GM21825 (cell line): ENCODE measurements around the gene SZT2.
"Not testable (repeated sequence)": the region's sequence is repeated elsewhere in the genome, so short reads cannot be mapped to it uniquely, and the experiment has no call there.

Source experiments
- ATAC-seq: cut with Tn5 transposase; IDR thresholded peaks from one replicate; pipeline ENCODE4 v1.9.1; 2021; ENCODE audit warnings: mild to moderate bottlenecking, moderate library complexity; ENCODE audit not compliant: unreplicated experiment

The SZT2 gene

DNA sequence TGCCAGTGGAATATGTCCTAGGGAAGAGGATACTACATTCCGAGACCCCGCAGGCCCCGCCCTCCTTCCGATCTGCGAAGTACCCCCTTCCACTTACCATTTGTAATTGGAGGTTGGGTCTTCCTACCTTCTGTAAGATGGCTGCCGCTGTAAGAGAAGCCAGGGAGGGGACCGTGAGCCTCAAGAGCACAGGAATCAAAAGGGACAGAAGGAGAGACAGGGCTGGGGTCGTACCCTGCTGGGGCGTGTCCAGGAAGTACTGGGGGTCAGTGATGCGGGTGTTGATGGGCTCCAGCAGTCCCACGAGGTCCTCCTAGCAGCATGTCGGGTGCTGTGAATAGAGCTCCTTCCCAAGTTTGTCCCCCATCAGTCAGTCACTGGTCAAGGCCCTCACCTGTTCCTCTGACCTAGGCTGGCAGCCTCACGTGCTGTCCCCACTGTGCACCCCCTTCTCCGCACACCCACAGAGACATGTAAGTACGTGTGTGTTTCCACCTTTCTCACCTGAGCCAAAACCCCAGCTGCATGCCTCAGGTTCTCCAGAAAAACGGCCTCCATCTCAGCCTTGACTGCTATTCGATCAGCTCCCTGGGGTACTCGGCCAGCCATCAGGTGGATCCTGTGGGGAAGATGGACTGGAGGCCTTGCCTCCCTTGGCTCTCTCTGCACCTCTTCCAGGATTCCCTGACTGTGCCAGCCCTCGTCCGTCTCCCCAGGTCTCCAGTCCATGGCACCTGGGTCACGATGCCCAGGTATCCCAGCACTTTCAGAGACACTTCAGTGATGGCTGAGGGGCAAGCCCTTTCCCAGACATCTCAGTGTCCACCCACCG lies 62.2 kb downstream of the SZT2 start:
- no peak for ATAC-seq

DNA sequence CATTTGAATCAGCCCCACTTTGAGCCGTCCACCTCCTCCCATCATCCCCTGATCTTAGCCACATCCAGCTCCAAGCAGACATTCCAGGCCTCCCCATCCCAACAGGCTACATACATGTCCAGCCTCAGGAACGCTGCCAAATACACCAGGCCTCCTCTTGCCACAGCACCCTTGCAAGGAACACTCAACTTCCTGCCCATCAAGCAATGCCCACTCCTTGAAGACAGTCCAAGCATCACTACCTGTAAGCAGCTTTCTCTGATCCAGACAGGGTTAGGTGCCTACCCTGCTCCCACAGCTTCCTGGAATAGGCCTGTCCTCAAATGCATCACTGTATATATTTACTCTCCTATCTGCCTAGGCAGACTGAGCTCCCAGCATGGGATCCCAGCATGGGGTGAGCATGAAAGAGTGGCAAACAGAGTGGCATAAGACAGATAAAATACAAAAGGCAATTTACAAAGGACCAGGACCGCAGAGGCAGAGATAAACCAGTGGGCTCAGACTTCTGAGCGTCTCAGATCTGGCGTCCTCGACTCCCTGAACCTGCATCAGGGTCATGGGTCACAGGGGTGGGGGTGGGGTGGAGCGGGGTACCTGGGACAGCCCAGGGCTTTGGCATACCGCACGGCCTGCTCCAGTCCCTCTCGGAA lies 63.2 kb downstream of the SZT2 start:
- no peak for ATAC-seq

DNA sequence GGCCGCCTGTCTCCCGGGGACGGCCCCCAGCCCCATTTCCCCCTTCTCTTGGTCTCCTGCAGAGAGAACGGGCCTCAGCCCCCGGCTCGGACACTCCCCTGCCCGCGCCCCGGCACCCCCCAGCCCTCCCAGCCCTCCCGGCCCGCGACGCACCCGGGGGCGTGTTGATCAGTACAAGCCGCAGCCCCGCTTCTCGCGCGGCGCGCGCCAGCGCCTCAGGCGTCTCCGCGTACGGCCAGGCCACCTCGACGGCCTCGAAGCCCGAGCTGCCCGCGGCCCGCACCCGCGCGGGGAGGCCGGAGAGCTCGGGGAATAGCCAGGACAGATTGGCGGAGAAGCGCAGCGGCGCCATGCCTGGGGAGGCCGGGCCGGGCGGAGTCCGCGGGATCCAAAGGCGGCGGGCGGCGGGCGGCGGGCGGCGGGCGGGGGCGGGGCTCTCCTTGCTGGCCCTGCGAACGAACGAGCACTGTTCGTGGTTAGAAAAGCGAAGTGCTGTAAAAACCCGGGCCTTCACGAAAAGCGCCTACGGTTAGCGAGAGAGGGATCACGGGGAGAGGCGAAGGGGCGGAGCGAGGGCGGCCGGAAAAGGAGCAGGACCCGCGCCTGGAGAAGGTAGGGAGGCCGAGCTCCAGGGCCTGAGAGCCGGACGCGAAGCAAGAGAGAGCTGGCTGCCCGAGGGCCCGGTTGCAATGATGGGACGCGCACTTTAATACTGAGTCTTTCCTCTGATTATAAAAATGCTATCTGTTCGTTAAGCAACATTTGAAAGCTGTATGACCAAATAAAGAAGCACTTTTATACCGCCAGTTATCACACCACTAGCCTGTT lies 64.0 kb downstream of the SZT2 start, which contains the start of gene HYI:
HYI (minus strand) TSS at position 490 of the 828 bp plus-strand sequence; CDS start at position 352, 138 bp downstream.
- no peak for ATAC-seq

DNA sequence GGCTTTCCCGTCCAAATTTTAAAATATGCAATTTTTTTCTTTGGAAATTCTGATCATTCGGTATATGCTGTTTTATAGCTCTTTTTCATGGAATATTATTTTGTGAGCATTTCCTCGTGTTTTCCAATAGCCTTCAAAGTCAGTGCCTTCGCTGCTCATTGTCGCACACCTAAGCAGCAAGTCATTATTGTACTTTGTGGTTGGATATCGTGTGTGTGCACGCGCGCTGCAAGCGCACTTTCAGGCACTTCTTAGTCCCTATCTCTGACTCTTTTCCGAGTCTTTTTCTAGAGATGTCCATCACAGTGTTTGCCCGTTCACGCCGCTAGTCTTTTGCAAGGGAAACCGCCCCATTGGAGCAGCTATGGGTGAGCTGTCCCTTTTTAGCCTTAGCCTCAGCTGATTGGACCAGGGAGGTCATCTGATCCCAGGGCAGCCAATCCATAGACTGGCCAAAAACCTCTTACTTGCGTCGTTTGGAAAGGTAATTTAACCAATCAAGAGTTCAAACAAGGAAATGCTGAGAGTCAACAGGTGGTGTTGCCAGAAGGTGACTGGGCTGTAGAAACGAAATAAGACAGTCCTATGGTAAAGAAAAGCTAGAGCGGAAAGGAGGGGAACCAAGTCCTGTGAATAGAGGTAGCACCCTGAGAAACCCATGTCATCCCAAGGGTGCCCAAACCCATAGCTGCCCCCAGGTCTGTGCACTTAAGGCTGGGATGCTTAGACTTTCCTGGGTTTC lies 64.7 kb downstream of the SZT2 start:
- ATAC-seq: peak; percentile 50

DNA sequence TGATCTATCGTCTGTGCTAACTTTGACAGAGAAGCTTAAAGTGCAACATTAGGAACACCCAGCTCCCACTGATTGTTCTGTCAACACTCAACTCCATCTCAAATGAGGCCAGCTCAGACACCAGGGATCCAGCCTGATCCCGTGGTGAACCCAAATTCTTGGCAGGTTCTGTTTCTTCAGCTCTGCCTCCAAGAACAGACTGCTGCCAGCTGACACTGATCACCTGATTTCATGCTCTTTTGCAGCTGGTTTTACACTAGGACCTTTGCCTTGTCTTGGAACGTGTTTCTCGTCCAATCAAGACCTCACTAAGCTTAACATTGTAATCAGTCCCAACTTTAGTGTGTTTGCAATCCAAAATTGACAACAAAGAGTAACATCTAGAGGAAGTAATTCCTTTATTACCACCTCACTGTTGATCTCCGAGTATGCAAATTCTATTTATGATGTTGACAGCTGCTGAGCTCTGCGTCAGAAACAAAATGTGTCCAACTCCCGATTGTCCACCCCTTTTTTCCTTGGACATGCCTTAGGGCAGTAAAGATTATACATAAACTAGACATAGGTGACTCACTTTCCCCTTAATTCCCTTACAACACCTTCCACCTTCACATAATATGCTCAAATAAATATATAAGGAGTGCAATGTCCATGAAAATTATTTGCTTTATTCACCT lies 65.7 kb downstream of the SZT2 start:
- no peak for ATAC-seq

DNA sequence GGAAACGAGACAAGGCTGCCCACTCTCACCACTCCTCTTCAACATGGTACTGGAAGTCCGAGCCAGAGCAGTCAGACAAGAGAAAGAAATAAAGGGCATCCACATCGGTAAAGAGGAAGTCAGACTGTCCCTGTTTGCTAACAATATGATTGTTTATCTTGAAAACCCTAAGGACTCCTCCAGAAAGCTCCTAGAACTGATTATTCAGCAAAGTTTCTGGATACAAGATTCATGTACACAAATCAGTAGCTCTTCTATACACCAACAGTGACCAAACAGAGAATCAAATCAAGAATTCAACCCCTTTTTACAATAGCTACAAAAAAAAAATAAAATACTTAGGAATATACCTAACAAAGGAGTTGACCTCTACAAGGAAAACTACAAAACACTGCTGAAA lies 68.7 kb downstream of the SZT2 start:
- not testable (repeated sequence) for ATAC-seq

DNA sequence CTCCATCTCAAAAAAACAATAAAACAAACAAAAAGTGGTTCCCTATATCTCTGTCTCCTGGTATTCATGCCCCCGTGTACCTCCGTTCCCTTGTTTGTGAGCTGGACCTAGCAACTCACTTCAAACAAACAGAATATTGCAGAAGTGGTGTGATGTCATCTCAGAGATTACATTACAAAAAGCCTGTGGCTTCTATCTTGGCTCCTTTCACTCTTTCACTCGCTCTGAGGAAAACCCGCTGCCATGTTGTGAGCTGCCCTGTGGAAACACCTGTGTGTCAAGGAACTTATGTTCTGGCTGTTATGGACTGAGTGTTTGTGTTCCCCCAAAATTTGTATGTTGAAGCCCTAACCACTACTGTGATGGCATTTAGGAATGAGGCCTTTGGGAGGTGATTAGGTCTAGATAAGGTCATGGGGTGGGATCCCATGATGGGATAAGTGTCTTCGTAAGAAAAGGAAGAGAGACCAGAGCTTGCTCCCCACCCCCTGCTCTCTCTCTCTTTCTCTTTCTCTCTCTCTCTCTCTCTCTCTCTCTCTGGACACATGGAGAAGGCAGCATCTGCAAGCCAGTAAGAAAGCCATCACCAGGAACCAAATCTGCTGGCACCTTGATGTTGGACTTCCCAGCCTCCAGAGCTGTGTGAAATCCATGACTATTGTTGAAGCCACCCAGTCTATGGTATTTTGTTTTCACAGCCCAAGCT lies 71.4 kb downstream of the SZT2 start:
- ATAC-seq: no peak

DNA sequence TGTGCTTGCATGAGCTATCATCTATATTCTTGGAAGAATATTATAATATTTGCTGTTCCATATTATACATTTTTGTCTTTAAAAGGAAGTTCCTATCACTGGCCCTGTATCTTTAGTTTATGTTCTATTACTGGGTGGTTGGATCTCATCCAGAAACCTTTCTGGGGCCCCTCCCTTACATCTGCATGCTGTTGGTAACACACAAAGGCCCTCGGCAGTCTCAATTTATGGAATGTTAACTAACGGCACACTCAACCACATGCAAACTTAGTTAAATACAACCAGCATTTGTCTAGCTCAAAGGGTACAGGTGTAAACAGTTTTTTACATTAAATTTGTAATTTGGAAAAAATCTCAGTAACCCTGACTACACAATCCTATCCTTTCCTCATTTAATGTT lies 73.8 kb downstream of the SZT2 start:
- ATAC-seq: no peak

DNA sequence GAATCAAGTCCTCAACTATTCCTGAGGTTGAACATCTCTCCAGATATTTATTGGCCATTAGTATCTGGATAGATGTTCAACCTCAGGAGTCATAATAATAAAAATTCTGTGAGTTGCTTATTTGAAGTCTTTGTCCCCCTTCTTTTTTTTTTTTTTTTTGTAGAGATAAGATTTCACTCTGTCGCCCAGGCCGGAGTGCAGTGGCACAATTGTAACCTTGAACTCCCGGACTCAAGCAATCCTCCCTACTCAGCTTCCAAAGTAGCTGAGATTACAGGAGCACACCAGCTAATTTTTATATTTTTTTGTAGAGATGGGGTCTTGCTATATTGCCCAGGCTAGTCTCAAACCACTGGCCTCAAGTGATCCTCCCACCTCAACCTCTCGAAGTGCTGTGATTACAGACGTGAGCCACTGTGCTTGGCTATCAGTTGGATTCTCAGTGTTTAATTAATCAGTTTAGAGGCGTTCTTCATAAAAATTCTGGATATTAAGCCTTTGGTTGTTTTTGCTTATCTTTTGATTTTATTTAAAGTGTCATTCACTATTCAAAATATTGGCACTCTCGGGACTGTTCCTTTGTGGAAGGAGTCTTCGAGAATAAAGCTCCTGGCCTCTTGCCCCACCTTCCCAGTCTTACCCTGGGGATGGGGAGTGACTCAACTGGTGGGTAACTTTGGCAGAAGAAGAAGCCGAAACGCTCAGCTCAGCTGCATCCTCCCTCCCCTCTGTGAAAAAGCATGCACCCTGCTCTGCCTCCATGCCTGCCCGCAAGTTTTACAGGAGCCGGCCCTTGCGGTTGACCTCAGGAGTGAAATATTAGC lies 75.2 kb downstream of the SZT2 start:
- ATAC-seq: no peak

DNA sequence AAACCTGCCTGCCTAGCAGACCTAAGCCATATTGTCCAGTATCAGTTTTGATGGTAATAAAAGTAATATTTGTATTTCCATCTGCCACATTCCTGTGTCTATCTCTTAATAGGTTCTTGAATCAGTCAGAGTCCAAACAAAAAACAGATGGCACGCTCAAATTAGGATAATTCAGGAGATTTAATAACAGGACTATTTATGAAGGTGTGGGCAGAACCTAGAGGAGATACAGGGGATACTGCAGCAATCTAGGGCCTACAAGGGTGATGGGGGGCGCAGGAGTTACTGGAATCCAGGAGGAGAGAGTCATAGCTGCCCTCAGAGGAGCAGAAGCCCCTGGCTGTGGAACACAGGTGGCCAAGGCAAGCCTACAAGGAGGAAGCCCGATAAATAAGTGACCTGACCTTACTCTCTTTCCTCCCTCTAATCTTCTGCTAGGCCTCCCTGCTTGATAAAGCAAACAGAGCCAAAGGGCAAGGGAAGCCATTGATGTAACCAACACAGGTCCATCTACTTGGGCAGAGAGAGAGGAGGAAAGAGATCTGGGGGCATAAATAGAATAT lies 75.9 kb downstream of the SZT2 start:
- no peak for ATAC-seq

DNA sequence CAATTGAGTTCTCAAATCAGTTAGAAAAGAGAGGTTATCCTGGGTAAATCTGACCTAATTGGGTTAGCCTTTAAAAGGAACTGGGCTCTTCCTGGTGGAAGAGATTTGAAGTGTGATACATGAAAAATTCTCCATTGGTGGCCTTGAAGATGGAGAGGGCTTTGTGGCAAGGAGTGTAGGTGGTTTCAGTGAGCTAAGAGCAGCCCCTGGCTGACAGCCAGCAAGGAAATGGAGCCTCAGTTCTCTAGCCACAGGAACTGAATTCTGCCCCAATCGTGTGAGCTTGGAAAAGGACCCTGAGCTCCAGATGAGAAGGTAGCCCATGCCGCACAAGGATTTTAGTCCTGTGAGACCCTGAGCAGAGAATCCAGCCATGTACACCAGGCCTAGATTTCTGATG lies 76.7 kb downstream of the SZT2 start:
- no peak for ATAC-seq

DNA sequence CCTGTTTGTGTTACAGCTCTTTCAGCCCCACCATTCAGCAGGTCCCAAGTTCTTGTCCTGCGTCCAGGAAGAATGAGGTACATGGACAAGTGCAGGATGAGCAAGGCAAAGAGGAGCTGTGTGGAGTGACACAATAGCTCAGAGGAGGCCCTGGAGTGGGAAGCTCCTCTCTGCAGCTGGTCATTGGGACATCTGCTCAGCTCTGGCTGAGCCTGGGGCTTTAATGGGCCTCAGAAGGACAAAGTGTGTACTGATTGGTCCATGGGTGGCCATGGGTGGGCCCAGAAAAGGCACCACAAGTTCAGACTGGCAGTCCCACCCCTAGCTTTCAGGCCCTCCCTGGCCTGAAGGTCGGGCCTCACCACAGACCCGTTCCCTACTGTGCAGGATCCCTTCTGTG lies 78.7 kb downstream of the SZT2 start:
- no peak for ATAC-seq

DNA sequence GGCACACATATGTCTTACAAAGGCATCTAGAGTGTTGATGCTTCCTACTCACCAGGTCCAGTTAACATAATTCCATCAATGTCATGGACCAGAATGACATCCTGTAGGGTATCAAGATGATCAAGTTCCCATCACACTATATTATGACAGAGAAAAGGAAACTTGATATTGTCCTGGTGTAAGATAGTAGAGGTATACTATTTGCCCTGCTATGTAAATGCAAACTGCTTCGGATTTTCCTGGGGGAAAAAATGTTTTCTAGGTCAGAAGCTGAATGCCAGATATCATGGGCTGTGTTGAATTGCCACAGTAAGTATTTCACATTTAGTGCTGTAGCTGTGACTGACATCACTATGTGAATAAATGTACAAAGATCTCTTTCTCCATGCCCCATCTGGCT lies 80.2 kb downstream of the SZT2 start:
- ATAC-seq: no peak

DNA sequence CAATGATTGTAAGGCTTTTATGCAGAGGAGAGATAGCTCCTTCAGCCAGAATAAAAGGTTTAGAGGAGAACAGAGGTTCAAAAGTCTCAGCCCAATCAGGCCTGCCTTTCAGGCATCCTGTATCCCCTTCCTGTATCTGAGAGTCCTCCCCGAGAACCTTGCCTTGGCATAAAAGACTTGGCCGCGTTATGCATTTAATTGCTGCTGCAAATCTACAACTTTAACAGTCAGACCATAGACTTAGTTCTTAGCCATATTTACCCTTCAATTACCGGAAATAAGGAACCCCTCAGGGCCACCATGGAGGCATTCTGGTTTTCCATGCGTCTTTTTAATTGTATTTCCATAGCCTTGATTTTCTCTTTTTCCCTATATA lies 82.4 kb downstream of the SZT2 start:
- no peak for ATAC-seq

DNA sequence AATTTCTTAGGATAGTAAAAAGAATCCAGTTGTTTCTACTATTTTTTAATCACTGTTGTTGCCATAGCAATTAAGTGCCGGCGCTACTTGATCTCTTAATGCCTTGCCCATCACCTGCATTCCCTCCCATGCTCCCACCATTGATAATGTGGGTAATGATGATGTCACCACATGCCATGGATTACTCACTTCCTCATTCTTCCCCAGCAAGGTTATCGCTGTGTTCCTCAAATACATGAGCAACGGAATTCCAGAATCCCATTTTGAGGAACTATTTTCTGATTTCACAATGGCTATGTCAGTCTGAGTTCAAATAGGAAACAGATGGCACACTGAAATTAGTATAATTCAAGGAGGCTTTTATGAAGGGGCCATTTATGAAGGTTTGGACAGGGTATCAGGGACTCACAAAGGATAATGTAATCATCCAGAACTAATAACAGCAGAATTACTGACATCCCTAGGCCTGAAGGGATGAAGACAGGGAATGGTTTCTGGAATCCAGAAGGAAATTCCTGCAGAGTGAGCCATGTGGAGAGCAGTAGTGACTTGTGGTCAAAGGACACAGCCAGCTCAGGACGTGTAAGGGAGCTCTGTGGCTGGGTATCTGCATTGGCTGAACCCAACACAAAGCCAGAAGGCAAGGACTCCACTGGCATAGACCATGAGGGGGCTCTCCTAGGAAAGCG lies 82.9 kb downstream of the SZT2 start:
- not testable (repeated sequence) for ATAC-seq

DNA sequence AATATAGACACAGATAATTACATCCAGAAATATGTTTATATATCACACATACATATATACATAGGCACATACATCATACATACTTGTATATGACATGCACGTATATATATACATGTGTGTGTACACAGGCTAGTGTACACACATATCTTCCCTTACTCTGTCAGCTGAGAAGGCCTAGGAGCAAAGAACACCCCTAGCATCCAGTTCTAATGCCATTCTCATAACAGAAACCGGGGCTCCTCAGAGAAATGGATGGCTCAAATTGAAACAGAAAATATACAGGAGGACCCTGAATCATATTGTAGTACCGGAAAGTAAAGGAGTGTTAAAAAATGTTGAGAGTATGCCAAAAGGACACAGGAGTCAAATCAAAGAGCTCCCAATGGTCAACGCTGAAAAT lies 83.8 kb downstream of the SZT2 start:
- no peak for ATAC-seq

DNA sequence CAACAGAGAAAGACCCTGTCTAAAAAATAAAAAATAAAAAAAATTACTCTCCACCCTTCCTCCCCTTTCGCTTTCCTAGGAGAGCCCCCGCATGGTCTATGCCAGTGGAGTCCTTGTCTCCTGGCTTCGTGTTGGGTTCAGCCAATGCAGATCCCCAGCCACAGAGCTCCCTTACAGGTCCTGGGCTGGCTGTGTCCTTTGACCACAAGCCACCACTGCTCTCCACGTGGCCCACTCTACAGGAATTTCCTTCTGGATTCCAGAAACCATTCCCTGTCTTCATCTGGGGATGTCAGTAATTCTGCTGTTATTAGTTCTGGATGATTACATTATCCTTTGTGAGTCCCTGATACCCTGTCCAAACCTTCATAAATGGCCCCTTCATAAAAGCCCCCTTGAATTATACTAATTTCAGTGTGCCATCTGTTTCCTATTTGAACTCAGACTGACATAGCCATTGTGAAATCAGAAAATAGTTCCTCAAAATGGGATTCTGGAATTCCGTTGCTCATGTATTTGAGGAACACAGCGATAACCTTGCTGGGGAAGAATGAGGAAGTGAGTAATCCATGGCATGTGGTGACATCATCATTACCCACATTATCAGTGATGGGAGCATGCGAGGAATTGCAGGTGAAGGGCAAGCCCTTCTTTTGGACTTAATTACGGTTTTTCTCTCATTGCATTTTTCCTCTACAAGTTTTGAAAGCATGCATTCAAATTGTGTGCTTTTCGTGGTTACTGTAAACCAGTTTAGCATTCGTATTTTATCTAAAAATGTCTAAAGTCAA lies 86.1 kb downstream of the SZT2 start:
- not testable (repeated sequence) for ATAC-seq
